Coronary artery (tissue), 2 donors: ENCODE results near the gene MXI1.
A peak's percentile ranks its signal among the peaks of the same experiment; 100 is the strongest.

Experiments
- DNase-seq: peaks from one replicate; pipeline ENCODE4 v3.0.0-alpha.2; 2017; ENCODE audit warnings: low spot score
- H3K27ac ChIP-seq, 2 donors: fragments of 200-600 bp; sonication (generic); one replicate each; pipeline ENCODE4 v1.5.1; 2016 to 2019
- H3K4me3 ChIP-seq: fragments of 200-600 bp; sonication (generic); 2 replicates; pipeline ENCODE4 v1.5.1; 2016; ENCODE audit warnings: mild to moderate bottlenecking, moderate library complexity
- CTCF ChIP-seq: fragments of 200-600 bp; sonication (generic); IDR thresholded peaks from one replicate; pipeline ENCODE4 v1.5.1; 2019; ENCODE audit warnings: antibody characterized with exemption

Gene MXI1

GRCh38 chr10:110163841-110164240, 43.6 kb upstream of the MXI1 start:
- peak; percentile 31 for DNase-seq
- no peak overlapping the region for H3K27ac ChIP-seq
- no peak for TF ChIP-seq CTCF
- no peak overlapping the region for H3K4me3 ChIP-seq

GRCh38 chr10:110165239-110165638, 42.2 kb upstream of the MXI1 start:
- peak; percentile 4 for DNase-seq
- Histone ChIP-seq H3K27ac (no peak overlapping the region), H3K4me3 (no peak overlapping the region)
- TF ChIP-seq CTCF = no peak

- Histone ChIP-seq H3K27ac (no peak overlapping the region), H3K4me3 (no peak overlapping the region)
- no peak for TF ChIP-seq CTCF
- DNase-seq = no peak
These were observed 40.3 kb upstream of the MXI1 start for GRCh38 chr10:110167149-110167548.

GRCh38 chr10:110168601-110169481, 38.6 kb upstream of the MXI1 start:
- peak; percentile 50 for DNase-seq

GRCh38 chr10:110169586-110169985, 37.8 kb upstream of the MXI1 start:
- H3K27ac ChIP-seq = no peak overlapping the region
- TF ChIP-seq CTCF = no peak
- peak; percentile 14 for DNase-seq

More at GRCh38 chr10:110168601-110169481, 38.6 kb upstream of the MXI1 start:
- Histone ChIP-seq H3K4me3 (peak overlapping the region; percentile 14), H3K27ac (no peak overlapping the region)
- no peak for TF ChIP-seq CTCF

GRCh38 chr10:110170142-110170971, 37.0 kb upstream of the MXI1 start:
- TF ChIP-seq CTCF = no peak
- DNase-seq = peak; percentile 36
- Histone ChIP-seq H3K4me3 (no peak overlapping the region), H3K27ac (no peak overlapping the region)

More at GRCh38 chr10:110169586-110169985, 37.8 kb upstream of the MXI1 start:
- no peak overlapping the region for H3K4me3 ChIP-seq
